ENCODE measurements around the gene CA5A.

Gene CA5A

DNA sequence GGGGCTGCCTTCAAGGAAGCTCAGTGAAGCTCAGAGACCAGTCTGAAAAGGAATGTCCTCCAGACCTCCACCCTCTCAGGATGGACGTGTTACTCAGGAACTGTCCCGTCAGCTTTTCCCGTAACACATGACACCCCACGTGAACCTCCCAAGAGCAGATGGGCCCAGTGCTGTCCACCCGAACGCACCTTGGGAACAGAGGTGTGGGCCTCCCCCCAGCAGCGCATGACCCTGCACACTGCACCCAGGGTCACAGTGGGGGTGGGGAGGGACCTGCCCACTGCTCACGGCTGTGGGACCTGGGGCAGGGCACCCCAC, 88.9 kb downstream of the CA5A start:
- TF ChIP-seq, protein P1, sequence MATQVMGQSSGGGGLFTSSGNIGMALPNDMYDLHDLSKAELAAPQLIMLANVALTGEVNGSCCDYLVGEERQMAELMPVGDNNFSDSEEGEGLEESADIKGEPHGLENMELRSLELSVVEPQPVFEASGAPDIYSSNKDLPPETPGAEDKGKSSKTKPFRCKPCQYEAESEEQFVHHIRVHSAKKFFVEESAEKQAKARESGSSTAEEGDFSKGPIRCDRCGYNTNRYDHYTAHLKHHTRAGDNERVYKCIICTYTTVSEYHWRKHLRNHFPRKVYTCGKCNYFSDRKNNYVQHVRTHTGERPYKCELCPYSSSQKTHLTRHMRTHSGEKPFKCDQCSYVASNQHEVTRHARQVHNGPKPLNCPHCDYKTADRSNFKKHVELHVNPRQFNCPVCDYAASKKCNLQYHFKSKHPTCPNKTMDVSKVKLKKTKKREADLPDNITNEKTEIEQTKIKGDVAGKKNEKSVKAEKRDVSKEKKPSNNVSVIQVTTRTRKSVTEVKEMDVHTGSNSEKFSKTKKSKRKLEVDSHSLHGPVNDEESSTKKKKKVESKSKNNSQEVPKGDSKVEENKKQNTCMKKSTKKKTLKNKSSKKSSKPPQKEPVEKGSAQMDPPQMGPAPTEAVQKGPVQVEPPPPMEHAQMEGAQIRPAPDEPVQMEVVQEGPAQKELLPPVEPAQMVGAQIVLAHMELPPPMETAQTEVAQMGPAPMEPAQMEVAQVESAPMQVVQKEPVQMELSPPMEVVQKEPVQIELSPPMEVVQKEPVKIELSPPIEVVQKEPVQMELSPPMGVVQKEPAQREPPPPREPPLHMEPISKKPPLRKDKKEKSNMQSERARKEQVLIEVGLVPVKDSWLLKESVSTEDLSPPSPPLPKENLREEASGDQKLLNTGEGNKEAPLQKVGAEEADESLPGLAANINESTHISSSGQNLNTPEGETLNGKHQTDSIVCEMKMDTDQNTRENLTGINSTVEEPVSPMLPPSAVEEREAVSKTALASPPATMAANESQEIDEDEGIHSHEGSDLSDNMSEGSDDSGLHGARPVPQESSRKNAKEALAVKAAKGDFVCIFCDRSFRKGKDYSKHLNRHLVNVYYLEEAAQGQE (IDR thresholded peaks at IDR 0.05; ENCODE audit: insufficient replicate concordance, low read depth): no peak
- TF ChIP-seq GABPA (IDR thresholded peaks at IDR 0.05; ENCODE audit: low read depth) (no peak), SPI1 (IDR thresholded peaks at IDR 0.05; ENCODE audit: borderline replicate concordance, low read depth) (no peak), CTCF (IDR thresholded peaks at IDR 0.05; ENCODE audit: insufficient read depth, low read length) (no peak), POLR2AphosphoS5 (IDR thresholded peaks at IDR 0.05; ENCODE audit: low read depth) (no peak)
- no peak overlapping the region for H3K27ac ChIP-seq (replicated peaks)

DNA sequence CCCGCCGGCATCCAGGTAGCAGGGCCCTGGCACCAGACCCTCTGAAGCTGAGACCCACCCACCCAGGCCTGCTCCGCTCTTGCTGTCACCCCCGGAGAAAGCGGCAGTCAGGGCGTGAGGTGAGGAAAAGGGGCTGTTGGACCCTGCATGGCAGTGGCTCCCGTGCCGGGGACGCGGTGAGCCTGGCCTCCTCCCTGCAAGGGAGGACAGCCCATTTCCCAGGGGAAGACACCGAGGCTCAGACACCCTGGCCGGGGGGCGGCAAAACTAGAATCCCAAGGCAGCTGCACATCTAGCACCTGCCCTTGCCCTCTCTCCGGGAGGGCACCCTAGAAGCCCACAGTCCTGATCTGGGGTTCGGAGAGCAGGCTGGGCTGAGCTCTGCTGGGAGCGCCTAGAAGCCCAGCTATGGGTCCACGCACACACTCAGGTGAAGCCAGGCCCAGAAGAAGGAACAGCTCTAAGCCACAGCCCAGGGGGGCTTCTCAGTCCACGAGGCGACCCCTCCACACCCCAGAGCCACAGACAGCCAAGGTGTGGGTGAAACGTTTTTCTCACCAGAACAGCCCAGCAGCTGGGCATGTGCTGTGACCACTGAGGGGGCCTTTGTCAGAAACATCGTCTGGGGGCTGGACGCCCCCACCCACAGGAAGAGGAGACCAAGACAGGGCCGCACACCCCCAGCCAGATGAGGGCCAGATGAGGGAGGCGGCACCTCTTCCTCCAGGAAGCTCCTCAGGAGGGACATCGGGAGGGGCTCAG, 89.4 kb downstream of the CA5A start:
- no peak overlapping the region for H3K27ac ChIP-seq (replicated peaks)
- no peak overlapping the region for H3K4me3 ChIP-seq (replicated peaks; ENCODE audit: insufficient read depth, low read length)
- no peaks in the 10 kb centered on the region for H3K27me3 ChIP-seq (ENCODE audit: insufficient read depth, poor library complexity, severe bottlenecking)
- TF ChIP-seq GABPA (IDR thresholded peaks at IDR 0.05; ENCODE audit: low read depth) (no peak), SPI1 (IDR thresholded peaks at IDR 0.05; ENCODE audit: borderline replicate concordance, low read depth) (no peak), POLR2AphosphoS5 (IDR thresholded peaks at IDR 0.05; ENCODE audit: low read depth) (no peak), CTCF (IDR thresholded peaks at IDR 0.05; ENCODE audit: insufficient read depth, low read length) (no peak)
- TF ChIP-seq, protein P1 (IDR thresholded peaks at IDR 0.05; ENCODE audit: insufficient replicate concordance, low read depth): no peak
- DNase-seq (ENCODE audit: low read depth in 1 of 2, low spot score in 1 of 2): no peak

More for the DNA sequence above, 88.9 kb downstream of the CA5A start:
- no peak for DNase-seq (ENCODE audit: low read depth in 1 of 2, low spot score in 1 of 2)
- no peak overlapping the region for H3K4me3 ChIP-seq (replicated peaks; ENCODE audit: insufficient read depth, low read length)
- H3K27me3 ChIP-seq (ENCODE audit: insufficient read depth, poor library complexity, severe bottlenecking): no peaks in the 10 kb centered on the region

GRCh38 chr16:87845807-87846619, 90.3 kb downstream of the CA5A start:
- H3K27ac ChIP-seq (replicated peaks): no peak overlapping the region
- DNase-seq (ENCODE audit: low read depth in 1 of 2, low spot score in 1 of 2): no peak
- no peak overlapping the region for H3K4me3 ChIP-seq (replicated peaks; ENCODE audit: insufficient read depth, low read length)
- TF ChIP-seq SPI1 (IDR thresholded peaks at IDR 0.05; ENCODE audit: borderline replicate concordance, low read depth): no peak
- TF ChIP-seq POLR2AphosphoS5 (IDR thresholded peaks at IDR 0.05; ENCODE audit: low read depth): no peak
- TF ChIP-seq CTCF (IDR thresholded peaks at IDR 0.05; ENCODE audit: insufficient read depth, low read length): no peak
- no peak for TF ChIP-seq GABPA (IDR thresholded peaks at IDR 0.05; ENCODE audit: low read depth)
- TF ChIP-seq, protein P1 (IDR thresholded peaks at IDR 0.05; ENCODE audit: insufficient replicate concordance, low read depth): no peak
- H3K27me3 ChIP-seq (ENCODE audit: insufficient read depth, poor library complexity, severe bottlenecking): no peaks in the 10 kb centered on the region

Data from HL-60 (cell line).